Stomach smooth muscle (tissue), 2 donors: ENCODE data around the gene PLCL1.

Experiments
- H3K27ac ChIP-seq: one replicate; pipeline ENCODE4 v1.7.0; 2013; ENCODE audit warnings: mild to moderate bottlenecking, low read length, inconsistent platforms
- H3K27me3 ChIP-seq, 2 donors: one replicate each; pipeline ENCODE4 v1.7.0; 2013; ENCODE audit warnings: low read length in 2 of 2; ENCODE audit not compliant: insufficient read depth in 2 of 2, control insufficient read depth in 1 of 2
- H3K36me3 ChIP-seq, 2 donors: one replicate each; pipeline ENCODE4 v1.7.0; 2013; ENCODE audit warnings: low read length in 2 of 2; ENCODE audit not compliant: control insufficient read depth in 2 of 2, insufficient read depth in 2 of 2
- H3K4me1 ChIP-seq: one replicate; pipeline ENCODE4 v1.7.0; 2013; ENCODE audit warnings: low read length; ENCODE audit not compliant: control insufficient read depth, insufficient read depth
- H3K4me3 ChIP-seq, 2 donors: one replicate each; pipeline ENCODE4 v1.7.0; 2013; ENCODE audit warnings: low read length in 2 of 2
- H3K9ac ChIP-seq, 2 donors: one replicate each; pipeline ENCODE4 v1.7.0; 2013; ENCODE audit warnings: low read length in 2 of 2, mild to moderate bottlenecking in 1 of 2
- H3K9me3 ChIP-seq, 2 donors: one replicate each; pipeline ENCODE4 v1.7.0; 2013; ENCODE audit warnings: low read length in 2 of 2; ENCODE audit not compliant: control insufficient read depth in 2 of 2
- donor health status: healthy.
- donor health status: Pancreatic carcinoma.

The PLCL1 gene

GRCh38 chr2:197804049-197804757 is at the start of gene PLCL1:
Gene PLCL1, plus strand, starts transcription at chr2:197804593.
- Histone ChIP-seq H3K9me3 (no peaks in the 10 kb centered on the region), H3K4me3 (peak within 1 kb of the TSS; percentile 83 to 92), H3K36me3 (no peaks in the 10 kb centered on the region), H3K27me3 (no peaks in the 10 kb centered on the region), H3K9ac (peak within 1 kb of the TSS; percentile 60 to 65), H3K4me1 (peaks cover 5% of the 10 kb centered on the region), H3K27ac (peak within 1 kb of the TSS; percentile 18)

DNA sequence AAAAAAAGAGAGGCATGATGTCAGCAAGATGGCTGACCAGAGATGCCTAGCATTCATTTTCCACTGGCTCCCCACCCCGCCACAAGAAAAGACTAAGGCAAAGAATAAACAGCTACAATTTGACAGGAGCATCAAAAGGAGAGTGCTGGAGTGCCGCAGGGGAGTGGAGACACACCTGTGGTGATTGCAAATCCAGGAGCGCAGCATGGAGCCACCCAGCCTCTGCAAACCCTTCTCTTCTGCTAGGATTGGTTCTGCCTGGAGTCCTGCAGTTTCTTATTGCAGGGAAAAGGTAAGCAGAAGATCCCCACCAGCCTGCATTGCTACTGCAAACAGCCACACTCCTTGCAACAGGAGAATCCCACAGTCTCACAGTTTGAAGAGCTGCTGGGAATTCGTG is 45.4 kb upstream of the PLCL1 start:
- no peak overlapping the region for H3K4me3 ChIP-seq
- no peaks in the 10 kb centered on the region for H3K36me3 ChIP-seq
- H3K27ac ChIP-seq: no peak overlapping the region
- no peaks in the 10 kb centered on the region for H3K27me3 ChIP-seq
- H3K9me3 ChIP-seq: peaks cover 0 to 4% of the 10 kb centered on the region in 2 donors
- no peaks in the 10 kb centered on the region for H3K4me1 ChIP-seq
- H3K9ac ChIP-seq: no peak overlapping the region

DNA sequence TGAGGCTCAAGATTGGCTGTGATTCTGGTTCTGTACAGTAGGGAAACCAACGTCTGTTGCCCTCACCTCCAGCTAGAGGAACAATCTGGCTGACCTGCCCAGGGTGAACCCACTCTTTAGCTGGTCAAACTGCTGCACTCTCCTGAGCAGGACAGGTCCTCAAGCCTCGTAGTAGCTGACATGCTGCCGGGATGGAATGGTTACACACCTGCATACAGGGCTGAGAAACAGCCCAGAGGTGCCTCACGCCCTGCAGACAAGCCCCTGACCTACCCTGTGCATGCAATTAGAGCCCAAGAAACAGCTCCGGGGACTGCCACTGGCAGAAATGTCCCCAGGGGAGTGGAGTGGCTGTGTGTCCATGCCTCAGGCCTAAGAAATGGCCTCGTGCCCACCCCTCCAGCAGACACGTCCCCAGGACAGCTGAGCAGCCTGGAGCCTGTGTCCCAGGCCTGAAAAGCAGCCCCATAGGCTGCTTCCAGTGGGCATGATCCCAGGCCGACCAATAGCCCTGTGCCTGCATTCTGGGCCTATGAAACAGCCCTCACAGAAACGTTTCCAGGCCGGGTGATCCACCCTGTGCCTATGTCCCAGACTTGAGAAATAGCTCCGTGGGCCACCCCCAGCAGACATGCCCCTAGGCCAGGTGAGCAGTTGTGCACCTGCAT is 44.6 kb upstream of the PLCL1 start:
- Histone ChIP-seq H3K9ac (no peak overlapping the region), H3K4me3 (no peak overlapping the region), H3K27ac (no peak overlapping the region), H3K9me3 (peaks cover 0 to 4% of the 10 kb centered on the region in 2 donors), H3K36me3 (no peaks in the 10 kb centered on the region), H3K4me1 (no peaks in the 10 kb centered on the region), H3K27me3 (no peaks in the 10 kb centered on the region)

DNA sequence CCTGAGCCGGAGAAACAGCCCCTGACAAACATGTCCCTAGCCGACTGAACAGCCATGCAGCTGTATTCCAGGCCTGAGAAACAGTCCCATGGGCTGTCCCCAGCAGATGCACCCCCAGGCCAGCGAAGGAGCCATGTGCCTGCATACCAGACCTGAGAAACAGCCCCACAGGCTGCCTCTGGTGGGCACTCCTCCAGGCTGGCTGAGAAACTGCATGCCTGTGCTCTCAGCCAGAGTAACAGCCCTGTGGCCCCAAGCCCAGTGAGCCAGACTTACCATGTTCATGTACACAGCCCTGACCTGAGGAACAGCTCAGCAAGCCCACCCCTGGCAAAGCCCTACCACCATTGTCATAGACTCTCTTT is 44.1 kb upstream of the PLCL1 start:
- Histone ChIP-seq H3K27me3 (no peaks in the 10 kb centered on the region), H3K36me3 (no peaks in the 10 kb centered on the region), H3K4me3 (no peak overlapping the region), H3K9ac (no peak overlapping the region), H3K4me1 (no peaks in the 10 kb centered on the region), H3K27ac (no peak overlapping the region), H3K9me3 (peaks cover 0 to 4% of the 10 kb centered on the region in 2 donors)

DNA sequence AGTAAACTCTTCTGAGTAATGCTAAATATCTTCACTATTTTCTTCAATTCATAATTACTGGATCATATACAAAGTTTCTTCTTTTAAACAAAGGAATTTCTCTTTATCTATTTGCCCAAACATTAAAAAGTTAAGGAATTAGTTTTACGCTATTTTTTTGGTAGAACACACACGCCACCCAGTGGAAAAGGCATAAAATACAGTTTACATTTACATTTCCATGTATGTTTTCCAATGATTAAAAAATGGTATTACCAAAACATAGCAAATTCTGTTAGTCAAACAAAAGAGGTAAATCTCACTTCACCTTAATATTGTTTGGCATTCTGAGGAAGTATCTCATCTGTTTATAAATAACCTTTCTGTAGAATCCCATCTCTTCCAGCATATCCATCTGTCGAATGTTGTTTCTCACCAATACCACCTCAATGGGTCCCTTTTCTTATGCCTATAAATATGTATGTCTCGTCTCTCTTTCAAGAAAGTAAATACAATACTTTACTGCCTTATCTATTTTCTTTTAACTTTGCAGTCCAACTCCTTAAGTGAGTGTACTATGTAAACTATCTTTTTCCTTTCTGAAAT is 26.5 kb upstream of the PLCL1 start:
- Histone ChIP-seq H3K9ac (no peak overlapping the region), H3K4me1 (no peaks in the 10 kb centered on the region), H3K27ac (no peak overlapping the region), H3K9me3 (no peaks in the 10 kb centered on the region), H3K27me3 (no peaks in the 10 kb centered on the region), H3K36me3 (no peaks in the 10 kb centered on the region), H3K4me3 (no peak overlapping the region)

- H3K9me3 ChIP-seq: no peaks in the 10 kb centered on the region
- no peaks in the 10 kb centered on the region for H3K36me3 ChIP-seq
- no peak overlapping the region for H3K9ac ChIP-seq
- H3K27ac ChIP-seq: no peak overlapping the region
- H3K4me3 ChIP-seq: no peak overlapping the region
- no peaks in the 10 kb centered on the region for H3K4me1 ChIP-seq
- no peaks in the 10 kb centered on the region for H3K27me3 ChIP-seq
Measured at GRCh38 chr2:197779261-197779660, 25.1 kb upstream of the PLCL1 start.

DNA sequence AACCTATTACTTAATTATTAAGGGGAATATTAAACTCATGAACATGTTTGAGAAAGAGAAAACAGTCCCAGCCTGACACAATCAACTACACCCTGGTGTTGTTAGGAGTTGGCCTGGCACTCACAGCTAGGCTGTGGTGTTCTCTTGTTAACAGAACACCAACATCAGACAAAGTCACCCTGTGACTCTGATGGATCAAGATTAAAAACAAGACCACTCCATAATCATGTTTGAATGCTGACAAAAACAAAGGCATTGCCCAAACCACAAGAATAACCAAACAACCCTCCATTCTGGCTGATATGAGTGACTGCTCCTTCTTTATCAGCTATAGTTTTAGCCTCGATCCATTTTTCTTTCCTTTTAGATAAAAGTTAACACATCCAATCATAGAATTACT is 22.3 kb upstream of the PLCL1 start:
- H3K9ac ChIP-seq: no peak overlapping the region
- no peak overlapping the region for H3K27ac ChIP-seq
- H3K4me3 ChIP-seq: no peak overlapping the region
- H3K9me3 ChIP-seq: no peaks in the 10 kb centered on the region
- peaks cover 7 to 22% of the 10 kb centered on the region in 2 donors for H3K27me3 ChIP-seq
- H3K4me1 ChIP-seq: peaks cover 8% of the 10 kb centered on the region
- no peaks in the 10 kb centered on the region for H3K36me3 ChIP-seq

GRCh38 chr2:197784956-197785941 is 19.1 kb upstream of the PLCL1 start, which contains the start of gene BOLL:
Gene BOLL, minus strand, starts transcription at chr2:197785319. Its CDS starts 3,469 bp downstream, at chr2:197781850.
- Histone ChIP-seq H3K4me3 (peak within 1 kb of the TSS; percentile 53 to 67), H3K9ac (no peak within 1 kb of the TSS), H3K36me3 (no peaks in the 10 kb centered on the region), H3K4me1 (peaks cover 8% of the 10 kb centered on the region), H3K9me3 (no peaks in the 10 kb centered on the region), H3K27me3 (peaks cover 7 to 26% of the 10 kb centered on the region in 2 donors), H3K27ac (no peak within 1 kb of the TSS)

DNA sequence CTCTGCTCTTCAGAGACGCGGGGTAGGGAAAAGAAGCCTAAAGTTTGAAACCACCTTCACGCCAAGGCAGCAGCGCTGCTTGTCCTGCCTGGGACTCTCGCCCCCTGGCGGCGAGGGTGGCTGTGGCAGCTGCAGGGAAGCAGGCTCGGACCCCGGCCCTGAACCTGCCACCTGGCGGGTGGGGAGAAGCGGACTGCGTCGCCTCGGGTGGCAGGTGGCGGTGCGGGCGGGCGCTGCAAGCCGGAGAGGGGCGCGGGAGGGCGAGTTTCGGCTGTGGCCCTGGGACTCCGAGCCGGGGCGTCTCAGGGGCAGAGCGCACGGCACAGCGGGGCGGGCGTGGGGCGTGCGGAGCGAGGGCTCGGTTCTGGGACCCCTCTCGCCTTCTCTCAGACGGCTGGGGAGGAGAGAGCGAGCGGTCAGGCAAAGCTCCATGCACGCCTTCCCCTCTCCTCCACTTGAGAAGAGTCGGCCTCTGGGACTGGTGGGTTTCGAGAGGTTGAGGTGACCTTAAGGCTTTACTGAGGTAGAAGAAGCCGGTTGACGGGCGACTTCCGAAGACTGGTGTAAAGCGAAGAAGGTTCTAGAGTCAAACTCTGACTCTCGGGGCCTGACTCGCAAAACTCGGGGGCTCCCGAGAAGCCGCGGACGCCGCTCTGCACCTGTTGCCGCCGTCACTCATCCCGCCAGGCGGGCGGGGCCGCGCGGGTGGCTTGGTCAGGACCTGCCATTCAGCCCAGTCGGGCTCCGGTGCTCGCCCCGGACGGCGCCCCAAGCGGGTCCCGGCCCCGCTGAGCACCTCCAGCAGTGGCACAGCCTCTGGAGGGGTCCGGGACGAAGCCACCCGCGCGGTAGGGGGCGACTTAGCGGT is 18.1 kb upstream of the PLCL1 start:
- Histone ChIP-seq H3K27ac (no peak overlapping the region), H3K9me3 (no peaks in the 10 kb centered on the region), H3K4me3 (peak overlapping the region; percentile 53 to 67), H3K27me3 (peaks cover 7 to 26% of the 10 kb centered on the region in 2 donors), H3K36me3 (no peaks in the 10 kb centered on the region), H3K9ac (no peak overlapping the region), H3K4me1 (peaks cover 8% of the 10 kb centered on the region)
